ENCODE results near the gene IPO4. TPM values are rescaled to one million over a fixed set of nuclear protein-coding genes. Genes with fewer than 3 reads are reported as not detected.

IPO4 gene
- total RNA-seq, 1 experiment from 2014 or later = 102 TPM

- Histone ChIP-seq H3K4me1 (ENCODE audit: control insufficient read depth in 1 of 2, insufficient read depth in 2 of 2, low read length in 2 of 2) (no peaks in the 10 kb centered on the region), H3K79me2 (ENCODE audit: insufficient read depth, low read length) (peaks cover 4% of the 10 kb centered on the region; the same call in 1 of the 2 replicates), H3K27me3 (ENCODE audit: insufficient read depth, low read length) (no peaks in the 10 kb centered on the region), H3K9ac (ENCODE audit: low read length) (no peak overlapping the region), H3K9me2 (ENCODE audit: insufficient read depth) (no peaks in the 10 kb centered on the region), H3K36me3 (ENCODE audit: control insufficient read depth in 1 of 2, insufficient read depth in 2 of 2, low read length in 2 of 2) (peaks cover 20 to 37% of the 10 kb centered on the region in 2 experiments), H2AFZ (ENCODE audit: low read depth, low read length, poor library complexity, severe bottlenecking) (no peak overlapping the region), H3K4me3 (replicated peaks in 1 of 2; ENCODE audit: low read depth in 1 of 2, low read length in 2 of 2) (no peak overlapping the region), H4K20me1 (ENCODE audit: insufficient read depth) (no peaks in the 10 kb centered on the region), H3K4me2 (ENCODE audit: low read length) (no peak overlapping the region), H3K27ac (ENCODE audit: low read depth, low read length) (no peak overlapping the region), H3K9me3 (ENCODE audit: control insufficient read depth in 1 of 2, insufficient read depth in 1 of 2, low read depth in 1 of 2, low read length in 2 of 2) (peaks cover 3 to 7% of the 10 kb centered on the region in 2 experiments; a peak in 1 of 4 replicates)
- BruUV-seq (replicated peaks) = no TSS peak
- ChIA-PET RAD21 (ENCODE audit: low non-redundant PET in 1 of 2, low total read pairs in 2 of 2, uncharacterized antibody in 2 of 2, unreplicated experiment in 2 of 2) (no interaction called here), POLR2A (interaction anchor here (1.9 kb wide), 1 partner anchor 11 kb away, joined by 4 read pairs; the partner anchor contains the start of gene TM9SF1), CTCF (no interaction called here)
- DNase-seq (ENCODE audit: low read depth, low spot score) = no peak
- TF ChIP-seq YY1 (IDR thresholded peaks at IDR 0.05; ENCODE audit: extremely low read depth, insufficient replicate concordance, low read depth, low read length) (no peak), RAD21 (IDR thresholded peaks at IDR 0.05; ENCODE audit: low read depth) (no peak), ZFX (IDR thresholded peaks at IDR 0.05) (no peak), SP1 (IDR thresholded peaks at IDR 0.05; ENCODE audit: low read depth) (no peak), CTCF (IDR thresholded peaks at IDR 0.05 in 2 of 3, conservative IDR thresholded peaks at IDR 0.05 in 1 of 3; ENCODE audit: borderline replicate concordance in 1 of 3, insufficient read depth in 1 of 3, low read depth in 2 of 3, low read length in 2 of 3) (no peak), EZH2phosphoT487 (IDR thresholded peaks at IDR 0.05; ENCODE audit: borderline replicate concordance) (no peak), ZBTB33 (IDR thresholded peaks at IDR 0.05; ENCODE audit: extremely low read depth, insufficient replicate concordance, low read length) (no peak), JUND (IDR thresholded peaks at IDR 0.05) (no peak), CBX3 (IDR thresholded peaks at IDR 0.05; ENCODE audit: low read depth) (no peak), ELF1 (IDR thresholded peaks at IDR 0.05; ENCODE audit: borderline replicate concordance, low read depth) (no peak), ATF3 (IDR thresholded peaks at IDR 0.05) (no peak), CEBPB (IDR thresholded peaks at IDR 0.05; ENCODE audit: low read depth) (no peak), EZH2 (IDR thresholded peaks at IDR 0.05) (no peak), POLR2AphosphoS5 (IDR thresholded peaks at IDR 0.05; ENCODE audit: low read depth, low read length) (no peak), POLR2A (IDR thresholded peaks at IDR 0.05; ENCODE audit: borderline replicate concordance, extremely low read depth, insufficient read depth, insufficient read length) (no peak), ZNF274 (IDR thresholded peaks at IDR 0.05; ENCODE audit: low read depth, low read length) (no peak), SRF (IDR thresholded peaks at IDR 0.05; ENCODE audit: low read depth) (no peak)
- ATAC-seq = no peak
- intact Hi-C loops (cut with micrococcal nuclease) = no loop called here
Measured at GRCh38 chr14:24206260-24207103, 17.9 kb upstream of the IPO4 start.
